NCI-H2107 treated with DMSO at 0.1 percent for 48 hours (cell line): ENCODE measurements around the gene ASTN1.
A peak's percentile ranks its signal among the peaks of the same experiment; 100 is the strongest.

Experiments used
- DNase-seq: peaks from one replicate; lab custom pipeline; 2025; ENCODE audit not compliant: unreplicated experiment; lab: John Stamatoyannopoulos, UW

Gene ASTN1

DNA sequence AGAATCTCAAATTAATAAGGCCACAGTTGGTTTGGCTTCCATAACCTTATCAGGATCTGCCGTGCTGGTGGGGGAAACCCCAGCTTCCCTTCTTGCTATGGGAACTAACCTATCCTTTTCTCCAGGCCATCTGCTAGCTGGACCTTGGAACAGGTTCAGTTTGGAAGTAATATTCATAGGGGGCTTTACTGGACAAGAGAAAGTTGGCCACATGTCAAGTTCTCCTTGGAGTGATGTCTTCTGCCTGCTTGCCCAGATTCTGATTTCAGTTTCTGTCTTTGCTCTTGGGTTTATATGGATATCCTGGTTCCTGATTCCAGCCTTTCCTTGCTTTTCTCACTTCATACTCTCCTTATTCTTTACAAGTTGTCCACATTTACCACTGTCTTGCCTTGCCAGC is 279.6 kb downstream of the ASTN1 start:
- no peak for DNase-seq

DNA sequence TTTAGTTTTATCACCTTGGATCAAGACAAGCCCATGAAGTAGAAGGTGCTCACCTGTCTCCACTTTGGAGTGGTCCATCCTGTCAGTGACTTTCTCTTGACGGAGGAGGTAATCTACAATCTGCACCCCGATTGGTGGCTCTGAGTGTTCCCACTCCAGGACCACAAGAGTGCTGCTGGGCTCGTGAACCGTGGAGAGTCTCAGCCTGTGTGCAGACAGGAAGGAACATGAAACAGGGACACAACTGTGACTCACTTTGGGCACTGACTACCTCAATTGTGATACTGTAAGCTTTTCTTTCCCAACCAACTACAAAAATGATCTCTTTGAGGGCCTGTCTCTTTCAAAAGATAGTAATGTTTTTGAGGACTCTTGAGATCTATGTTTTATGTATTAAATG is 280.2 kb downstream of the ASTN1 start:
- DNase-seq = no peak

DNA sequence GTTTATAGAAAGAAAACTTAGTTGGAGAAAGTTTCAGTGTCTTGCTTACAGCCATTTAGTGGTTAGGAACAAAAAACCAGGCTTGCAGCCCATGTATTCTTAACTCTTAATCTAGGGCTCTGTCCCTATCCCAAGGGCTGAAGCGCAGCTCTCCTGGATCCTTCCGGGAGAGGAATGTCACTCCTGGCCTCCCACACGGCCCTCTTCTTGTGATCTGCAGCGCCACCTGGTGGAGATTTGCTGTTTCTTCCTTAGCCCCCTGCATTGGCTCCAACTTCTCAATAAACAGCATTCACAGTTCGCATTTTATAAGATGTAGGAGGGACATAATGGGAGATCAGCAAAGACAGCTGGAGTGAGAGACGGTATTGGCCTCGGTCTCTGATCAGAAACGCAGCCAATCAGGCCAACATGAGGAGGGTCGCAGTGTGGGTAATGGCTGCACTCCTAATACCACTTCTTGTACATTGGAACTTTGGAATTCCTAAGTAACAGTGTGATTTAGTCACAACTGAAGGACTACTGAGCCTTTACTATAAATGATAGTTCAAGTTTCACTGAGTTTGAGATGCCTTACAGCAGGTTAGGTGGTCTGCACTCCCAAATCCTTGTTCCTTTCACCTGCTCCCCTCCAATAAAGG is 283.4 kb downstream of the ASTN1 start:
- peak; percentile 48 for DNase-seq

DNA sequence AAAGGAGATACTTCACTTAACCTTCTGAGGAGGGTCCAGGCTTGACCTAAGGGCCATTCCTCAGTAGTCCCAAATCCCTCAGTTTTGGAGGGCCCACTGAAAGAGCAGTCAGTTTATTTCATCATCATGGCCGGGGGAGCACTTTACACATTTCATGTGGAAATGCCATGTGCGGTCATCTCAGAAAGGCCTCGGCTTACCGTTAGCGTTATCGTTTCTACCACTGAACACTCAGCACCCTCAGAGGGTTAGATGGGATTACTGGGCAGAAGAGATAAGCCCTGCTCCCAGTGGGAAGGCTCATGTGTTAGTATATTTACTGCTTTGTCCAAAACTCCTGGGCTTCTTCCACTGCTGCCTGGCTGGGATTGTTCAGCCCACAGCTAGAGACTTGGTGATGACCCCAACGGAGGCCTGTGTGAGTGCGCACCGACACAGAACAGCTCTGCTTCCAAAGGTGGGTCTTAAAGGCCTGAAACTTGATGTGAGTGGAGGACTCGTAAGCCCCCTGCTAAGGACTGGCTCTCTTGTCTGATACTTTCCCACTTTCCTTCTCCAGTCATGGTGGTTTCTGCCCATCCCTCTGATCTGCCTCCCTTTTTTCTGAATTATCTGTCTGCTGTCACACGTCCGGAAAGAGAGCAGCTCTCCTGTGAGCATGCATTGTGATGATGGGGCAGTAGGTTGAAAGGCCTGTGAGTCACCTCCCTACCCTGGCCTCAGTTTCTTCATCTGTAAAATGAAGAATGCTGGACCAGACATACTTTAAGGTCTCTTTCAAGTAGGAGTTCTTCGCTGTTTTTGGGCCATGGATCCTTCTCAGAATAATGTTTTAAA is 284.5 kb downstream of the ASTN1 start:
- no peak for DNase-seq

DNA sequence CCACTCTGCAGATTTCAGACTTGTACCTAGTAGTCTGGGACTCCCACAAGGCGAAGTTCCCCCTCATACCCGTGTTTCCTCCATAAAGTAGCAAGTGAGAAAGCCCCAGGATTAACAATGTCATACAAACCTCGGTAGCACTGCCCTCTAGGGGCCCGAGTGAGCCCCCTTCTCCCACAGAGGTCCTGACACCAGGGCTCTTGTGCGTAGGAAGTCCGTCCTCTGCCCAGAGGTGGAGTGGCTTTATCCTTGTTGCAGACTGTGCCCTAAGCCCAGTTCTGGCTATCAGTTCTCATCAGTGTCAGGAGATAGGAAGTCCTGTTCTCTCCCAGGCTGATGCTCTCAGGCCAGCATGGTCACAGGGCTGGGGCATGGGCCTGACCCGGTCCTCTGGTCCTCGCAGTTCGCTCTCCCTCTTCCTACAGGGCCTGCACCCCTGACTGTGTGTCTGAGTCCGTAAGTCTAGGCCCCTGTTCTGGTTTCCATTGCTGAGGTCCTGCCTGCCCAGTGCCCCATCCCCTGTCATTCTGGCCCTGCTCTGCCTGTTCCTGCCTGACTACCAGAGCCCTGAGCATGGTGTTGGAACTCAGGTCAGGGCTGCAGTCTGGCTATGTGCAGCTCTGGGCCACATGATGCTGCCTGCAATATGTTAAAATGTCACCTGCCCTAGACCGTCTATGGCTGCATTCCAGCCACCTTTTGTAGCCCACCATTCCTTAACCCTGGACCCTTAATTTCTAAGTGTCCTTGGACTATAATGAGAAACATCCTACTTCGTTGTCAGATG is 285.6 kb downstream of the ASTN1 start:
- no peak for DNase-seq

DNA sequence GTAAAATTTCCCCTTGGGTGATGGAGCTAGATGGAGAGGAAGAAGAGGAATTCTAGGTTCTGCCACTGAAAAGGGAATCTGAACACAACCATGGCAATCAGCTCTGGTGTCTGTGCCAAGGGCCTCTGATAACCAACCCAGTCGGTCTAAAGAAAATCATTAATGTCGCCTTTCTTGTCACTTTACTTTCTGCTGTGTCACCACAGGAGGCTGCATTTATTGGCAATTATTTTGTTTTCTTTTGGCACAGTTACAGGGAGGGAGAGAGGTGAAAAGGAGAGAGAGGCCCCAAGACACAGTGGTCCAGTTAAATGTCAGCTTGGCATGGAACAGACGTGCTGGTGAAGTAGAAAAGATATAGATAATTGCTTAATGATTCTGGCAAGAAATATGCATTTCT is 287.0 kb downstream of the ASTN1 start:
- DNase-seq = no peak

DNA sequence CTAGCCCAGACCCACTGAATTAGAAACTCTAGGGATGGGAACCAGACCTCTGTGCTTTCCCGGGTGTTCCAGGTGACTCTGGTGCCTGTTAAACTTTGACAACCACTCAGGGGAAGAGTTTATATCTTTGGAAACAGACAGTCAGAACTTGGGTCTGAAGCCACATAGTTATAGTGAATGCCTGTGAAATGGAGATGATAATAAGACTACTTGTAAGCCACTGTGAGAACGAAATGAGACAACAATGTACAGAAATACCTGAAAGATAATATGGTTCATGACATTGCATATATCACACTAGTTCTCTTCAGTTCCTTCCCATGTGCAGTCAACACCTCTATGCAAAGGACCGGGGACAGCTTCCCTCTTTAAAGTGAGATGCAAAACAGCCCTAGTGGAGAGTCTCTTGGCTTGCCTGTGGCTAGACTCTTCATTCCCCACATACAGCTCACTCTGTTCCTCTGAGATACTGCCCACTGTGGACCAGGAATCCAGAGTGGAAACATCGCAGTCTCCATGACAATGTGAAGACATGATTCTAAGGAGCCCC is 287.5 kb downstream of the ASTN1 start:
- DNase-seq = no peak

DNA sequence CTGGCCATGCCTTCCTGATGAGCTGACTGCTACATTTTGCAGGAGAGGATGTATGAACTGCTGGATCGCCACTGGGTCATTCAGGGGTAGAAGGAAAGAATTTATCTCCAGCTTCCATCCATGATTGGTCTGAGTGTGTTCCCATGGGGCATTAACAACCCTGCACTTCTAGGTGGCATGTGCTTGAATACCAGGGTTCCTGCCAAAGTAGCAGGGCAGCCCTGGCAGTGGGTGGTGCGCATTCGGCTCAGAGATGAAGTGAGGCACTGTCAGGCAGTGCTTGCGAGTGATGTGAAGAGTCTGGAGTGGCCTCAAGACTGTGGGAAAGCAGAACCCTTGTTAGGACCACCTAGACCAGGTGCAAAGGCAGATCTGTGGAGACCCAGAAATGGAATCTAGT is 294.9 kb downstream of the ASTN1 start:
- DNase-seq = no peak

DNA sequence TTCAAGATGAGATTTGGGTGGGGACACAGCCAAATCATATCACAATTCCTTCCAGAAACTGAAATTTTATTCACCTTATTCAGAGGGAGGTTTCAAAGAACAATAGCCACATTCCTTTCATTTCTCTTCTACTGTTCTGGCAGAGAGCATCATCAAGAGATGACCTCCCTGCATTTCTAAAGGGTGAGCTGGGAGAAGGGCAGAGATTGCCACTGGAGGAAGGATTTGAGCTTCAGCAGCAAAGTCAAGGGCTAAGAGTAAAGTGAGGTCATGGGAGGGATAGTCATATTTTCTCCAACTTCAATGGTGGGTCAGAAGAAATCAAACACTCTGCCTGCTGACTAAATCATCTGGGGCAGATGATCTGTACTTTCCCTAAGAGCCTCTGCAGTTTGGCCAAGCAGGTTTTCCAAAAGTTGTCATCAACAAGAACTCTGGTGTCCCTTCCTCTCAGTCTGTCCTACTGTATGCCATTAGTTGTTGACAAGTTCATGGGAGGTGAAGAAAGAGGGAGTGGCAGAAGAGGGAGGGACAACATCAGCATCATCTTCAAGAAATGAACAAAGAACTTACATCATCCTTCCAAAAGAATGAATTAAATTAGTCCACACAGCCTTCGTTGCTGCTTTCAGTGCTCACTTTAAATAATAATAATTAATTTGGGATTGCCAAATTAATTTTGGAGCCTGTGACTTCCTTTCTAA is 298.3 kb downstream of the ASTN1 start:
- no peak for DNase-seq

DNA sequence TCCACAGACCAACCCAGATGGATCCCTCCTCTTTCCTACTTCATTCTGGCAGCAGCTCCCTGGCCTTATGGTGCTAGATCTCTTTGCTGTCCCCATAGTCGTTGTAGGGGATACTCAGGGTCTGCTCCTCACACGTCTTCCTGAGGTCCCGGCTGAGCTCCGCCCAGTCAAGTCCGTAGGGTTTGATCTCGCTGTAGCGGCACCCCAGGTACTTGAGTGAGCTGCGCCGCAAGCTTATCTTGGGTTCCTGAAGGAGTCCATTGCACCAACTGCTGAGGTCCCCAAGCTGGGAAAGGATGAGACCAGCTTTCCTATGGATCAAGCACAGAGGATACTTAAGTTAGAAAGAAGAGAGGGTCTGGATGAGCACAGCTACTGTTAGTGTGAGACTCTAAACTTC is 300.3 kb downstream of the ASTN1 start:
- no peak for DNase-seq

DNA sequence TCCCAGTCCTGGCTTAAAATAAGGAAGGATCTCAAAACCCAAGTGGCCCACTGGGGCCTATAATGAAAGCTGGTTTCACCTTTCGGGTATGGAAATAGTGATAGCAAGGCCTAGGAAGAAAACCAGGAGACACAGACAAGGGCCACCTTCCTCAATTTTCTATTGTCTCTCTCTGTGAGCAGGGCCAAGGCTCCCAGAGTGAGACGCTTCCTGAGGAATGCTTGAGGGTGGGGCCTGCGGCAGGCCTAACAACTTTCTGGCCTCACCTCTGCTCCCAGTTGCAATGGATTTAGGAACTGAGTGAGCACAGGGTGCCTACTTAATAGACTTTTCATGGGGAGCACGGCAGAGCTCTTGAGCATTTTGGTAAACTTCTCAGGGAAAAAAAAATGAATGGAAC is 300.9 kb downstream of the ASTN1 start:
- DNase-seq = no peak

DNA sequence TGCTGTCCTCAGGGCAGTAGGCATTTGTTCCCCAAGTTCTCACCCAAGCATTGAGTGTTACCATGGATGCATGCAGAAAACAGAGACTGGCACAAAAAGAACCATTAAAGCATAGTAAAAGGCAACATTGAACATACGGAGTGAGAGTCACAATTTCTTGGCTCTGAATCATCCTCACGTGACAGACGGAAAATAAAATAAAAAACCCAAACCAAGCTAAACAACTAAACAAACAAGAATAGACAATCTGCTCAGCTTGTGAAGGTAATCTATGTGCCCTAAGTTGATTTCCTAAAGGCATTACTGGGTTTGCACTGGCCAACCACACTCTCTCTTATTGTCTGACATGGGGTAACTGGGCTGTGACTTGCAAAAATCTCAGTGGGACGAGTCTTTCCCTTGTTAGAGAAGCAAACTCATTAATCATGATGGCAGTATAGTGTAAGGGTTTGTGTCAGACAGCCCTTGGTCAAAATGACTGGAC is 306.0 kb downstream of the ASTN1 start:
- no peak for DNase-seq

DNA sequence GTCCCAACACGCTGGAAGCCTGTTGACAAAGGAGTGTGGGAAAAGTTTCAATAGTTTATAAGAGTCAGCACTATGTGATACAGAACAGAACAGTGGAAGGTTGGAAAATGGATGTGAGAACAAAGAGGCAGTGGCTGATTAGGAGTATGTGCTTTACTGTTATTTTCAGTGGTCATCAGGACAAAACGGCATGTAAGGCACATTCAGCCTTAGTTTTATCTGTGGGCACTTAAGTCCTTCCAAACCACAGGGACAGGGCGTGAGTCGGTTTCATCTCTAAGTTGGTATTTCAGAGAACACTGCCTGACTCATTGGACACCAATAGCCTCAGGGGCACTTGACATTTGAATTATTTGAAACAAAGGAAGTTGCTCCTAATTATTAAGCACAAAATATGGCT is 306.9 kb downstream of the ASTN1 start:
- no peak for DNase-seq

DNA sequence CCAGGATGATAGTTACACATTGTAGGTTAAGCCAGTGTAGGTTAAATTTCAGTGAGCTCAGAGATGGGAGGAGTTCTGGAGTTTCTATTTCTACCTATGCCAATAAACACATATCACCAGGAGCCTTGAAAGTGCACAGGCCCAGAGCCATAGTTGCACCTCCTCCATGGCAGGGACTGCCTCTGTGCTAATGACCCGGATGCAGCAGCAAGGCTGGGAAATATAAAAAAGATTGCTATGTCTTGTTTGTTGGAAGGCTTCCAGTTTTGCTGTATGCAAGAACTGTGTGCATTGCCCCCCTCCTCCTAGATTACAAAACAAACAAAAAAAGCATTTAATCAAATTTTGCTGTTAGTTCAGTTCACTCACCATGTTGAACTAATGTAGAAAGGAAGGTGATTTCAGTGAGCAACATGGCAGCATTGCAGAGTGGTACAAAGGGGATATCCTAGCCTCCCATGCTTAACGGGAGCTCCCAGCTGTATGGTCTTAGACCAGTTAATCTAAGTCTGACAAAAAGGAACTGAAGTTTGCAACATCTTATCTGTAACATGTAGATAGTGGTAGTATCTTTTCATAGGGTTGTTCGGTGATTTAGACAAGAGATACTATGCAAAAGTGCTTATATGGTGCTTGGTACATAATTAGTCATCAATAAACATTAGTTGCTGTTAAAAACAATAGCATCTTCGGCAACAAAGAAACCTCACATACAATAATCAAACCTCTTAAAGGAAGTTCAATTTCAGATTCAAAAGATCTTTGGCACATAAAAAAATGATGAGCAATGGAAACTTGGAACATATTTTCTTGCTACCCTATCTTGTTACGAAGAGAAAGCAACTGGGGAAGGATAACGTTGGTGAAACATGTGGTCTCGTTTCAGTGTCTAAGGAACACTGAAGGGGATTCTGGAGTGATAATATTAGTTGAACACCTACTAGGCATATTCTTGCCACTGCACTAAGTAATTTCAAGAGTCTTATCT is 309.5 kb downstream of the ASTN1 start:
- DNase-seq = no peak

DNA sequence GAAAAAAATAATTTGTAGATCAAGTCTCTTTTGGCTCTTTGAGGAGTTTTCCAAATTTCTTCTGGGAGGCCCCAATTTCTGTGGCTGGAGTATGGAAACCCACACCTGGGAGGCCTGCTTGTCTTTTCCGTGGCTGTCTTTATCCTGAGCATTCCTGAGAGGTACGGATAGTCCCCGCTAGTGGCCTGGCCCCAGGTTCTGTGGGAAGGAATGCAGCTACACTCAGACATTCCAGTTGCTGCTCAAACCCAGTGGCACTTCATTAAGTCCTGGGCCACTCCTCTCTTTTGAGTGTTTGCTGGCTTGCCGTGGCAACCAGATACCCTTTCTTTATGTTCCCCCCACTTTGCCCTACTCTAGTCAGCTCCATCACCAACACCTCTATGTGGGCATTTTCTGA is 310.4 kb downstream of the ASTN1 start:
- DNase-seq = no peak

DNA sequence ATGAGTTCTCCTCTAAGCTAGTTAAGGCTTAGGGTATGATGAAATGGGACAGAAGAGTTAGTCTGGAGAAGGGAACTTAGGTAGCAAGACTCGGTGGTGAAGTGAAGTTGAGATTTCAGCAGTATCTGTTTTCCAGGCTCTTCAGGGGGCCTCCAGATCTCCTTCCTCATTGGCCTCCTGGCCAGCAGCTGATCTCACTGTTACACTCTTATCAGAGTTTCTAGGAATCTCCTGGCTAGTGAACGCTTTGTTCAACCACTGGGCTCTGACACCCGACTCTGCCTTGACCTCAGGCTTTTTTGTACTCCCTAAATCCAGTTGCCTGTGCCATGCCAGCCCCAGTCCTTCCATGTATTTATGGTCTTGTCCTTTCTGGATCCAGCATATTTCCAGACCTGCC is 311.0 kb downstream of the ASTN1 start:
- no peak for DNase-seq

DNA sequence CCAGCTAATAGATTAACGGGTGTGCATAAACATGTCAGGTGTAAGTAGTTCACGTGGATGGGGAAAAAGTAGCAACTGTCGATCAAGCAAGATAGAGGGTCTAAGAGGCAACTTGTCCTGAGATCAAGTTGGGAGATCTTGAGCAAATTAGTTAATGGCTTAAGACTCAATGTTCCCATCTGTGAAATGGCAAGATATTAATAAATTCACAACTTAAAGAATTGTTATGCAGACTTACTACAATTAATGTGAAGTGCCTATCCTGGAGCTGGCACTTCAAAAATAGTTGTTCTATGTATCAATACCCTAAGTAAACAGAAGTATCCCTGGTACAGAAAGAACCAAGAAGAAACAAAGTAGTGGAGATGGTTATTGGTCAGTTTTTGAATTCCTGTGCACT is 312.4 kb downstream of the ASTN1 start:
- DNase-seq = no peak

DNA sequence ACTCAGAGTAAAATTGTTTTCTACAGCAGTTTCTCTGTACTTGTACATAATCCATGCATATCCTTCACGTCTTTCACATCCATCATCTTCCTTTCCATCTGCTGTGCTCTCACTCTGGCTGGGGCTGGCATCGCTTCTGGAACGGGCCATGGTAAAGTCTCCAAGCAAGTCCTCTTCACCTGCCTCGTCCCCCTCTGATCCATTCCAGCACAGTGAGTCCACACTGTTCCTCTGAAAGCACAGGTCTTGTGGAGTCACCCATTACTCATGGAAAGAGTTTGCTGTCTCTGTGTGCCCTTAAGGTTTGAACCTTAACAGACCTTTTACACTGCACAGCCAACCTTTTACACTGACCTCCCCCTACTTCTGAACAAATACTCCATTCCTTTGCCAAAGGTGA is 313.6 kb downstream of the ASTN1 start:
- no peak for DNase-seq

DNA sequence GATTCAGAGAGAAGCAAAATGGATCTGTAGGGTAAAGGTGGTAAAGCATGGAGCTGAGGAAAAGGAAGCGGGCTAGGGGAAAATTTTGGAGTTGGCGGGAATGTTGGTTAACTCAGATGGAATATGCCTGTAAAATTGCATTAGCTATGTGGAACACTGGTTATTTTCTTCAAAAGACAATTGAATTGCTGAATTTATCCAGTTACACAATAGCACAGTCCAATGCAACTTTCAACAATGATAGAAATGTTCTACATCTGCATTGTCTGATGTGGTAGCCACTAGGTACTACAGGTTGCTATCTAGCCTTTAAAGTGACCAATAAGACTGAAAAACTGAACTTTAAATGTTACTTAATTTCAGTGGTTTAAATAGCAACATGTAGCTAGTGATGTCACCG is 315.2 kb downstream of the ASTN1 start:
- DNase-seq = no peak

DNA sequence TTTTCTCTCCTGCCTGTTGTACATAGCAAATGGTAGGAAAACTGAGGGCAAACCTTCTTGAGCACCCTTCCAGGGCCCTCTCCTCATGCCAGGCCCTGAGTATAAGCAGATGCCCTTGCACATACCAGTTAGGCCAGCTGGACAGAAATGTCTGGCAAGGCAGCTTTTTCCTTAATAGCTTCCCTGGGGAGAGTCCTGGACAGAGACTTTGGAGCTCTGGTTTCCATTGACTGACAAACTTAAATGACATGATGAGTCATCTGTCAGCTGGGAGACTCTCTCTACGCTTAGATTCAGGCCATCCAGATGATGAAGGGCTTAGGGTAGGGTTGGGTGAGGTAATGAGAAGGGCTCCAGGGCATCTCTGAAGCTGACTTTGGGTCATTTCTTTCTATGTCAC is 317.5 kb downstream of the ASTN1 start:
- no peak for DNase-seq
